ENCODE measurements around the gene IRS2.

IRS2 gene

DNA sequence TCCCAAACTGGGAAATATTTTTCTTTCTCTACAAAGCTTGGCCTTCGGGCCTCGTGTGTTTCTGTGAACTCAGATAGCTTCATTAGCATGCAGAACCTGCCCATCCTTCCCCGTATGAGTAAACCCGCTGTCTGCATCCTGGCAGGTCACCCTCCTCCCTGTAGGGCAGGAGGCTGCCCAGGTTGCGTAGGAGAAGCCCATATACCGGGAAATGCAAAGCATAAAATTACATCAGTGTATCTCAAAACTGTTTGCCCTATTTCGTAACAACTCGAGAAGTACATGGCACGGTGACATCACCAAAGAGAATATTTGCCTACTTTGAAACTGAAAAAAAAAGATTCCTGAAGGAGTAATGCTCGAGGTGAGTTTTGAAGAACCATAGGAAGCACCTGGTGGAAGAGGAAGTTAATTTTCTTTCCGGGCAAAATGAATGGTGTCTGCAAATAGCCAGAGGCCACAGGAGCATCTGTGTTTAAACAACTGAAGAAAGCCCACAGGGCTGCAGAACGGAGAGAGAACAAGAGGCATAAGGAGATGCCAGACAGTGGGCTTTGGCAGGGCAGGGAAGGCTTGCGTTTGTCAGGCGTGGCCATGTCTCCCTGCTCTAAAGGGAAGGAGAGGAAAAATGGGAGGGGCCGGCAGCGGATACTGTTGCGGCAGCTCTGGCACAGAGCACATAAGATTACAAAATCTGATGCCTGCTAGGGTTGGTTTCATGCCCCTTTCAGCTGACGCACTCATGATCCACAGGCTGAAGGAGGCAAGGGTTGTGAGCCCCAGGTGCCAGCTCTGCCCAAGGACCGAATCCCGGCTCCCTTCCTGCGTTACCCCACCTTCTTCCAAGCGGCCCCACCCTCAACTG lies 81.4 kb downstream of the IRS2 start:
- no peak for ATAC-seq
- H3K4me1 Mint-ChIP-seq, result peaks cover 8% of the 10 kb centered on the region
- no peaks in the 10 kb centered on the region for H3K36me3 Mint-ChIP-seq
- no peak overlapping the region for H3K4me3 Mint-ChIP-seq
- no peak overlapping the region for H3K27ac Mint-ChIP-seq
- H3K27me3 Mint-ChIP-seq, result peaks cover 41% of the 10 kb centered on the region
- H3K9me3 Mint-ChIP-seq, result peaks cover 3% of the 10 kb centered on the region

DNA sequence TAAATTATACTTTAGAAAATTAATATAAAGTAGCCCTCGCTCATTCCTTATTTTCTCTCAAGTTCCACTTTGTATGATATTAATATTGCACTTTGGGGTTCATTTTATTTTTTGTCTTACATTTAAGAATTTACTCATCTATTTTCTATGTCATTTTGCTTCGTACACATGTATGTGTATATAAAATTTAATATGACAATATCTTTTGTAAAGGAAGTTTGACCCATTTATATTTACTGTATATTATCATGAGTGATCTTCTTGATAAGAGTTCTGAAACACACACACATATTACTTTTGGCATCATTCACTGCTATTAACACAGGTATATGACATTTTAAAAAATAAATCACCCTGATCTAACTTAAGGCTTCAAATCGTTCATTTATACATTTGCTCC lies 83.1 kb downstream of the IRS2 start:
- H3K4me1 Mint-ChIP-seq, result peaks cover 8% of the 10 kb centered on the region
- H3K4me3 Mint-ChIP-seq, result no peak overlapping the region
- no peaks in the 10 kb centered on the region for H3K36me3 Mint-ChIP-seq
- ATAC-seq, result no peak
- peaks cover 3% of the 10 kb centered on the region for H3K9me3 Mint-ChIP-seq
- H3K27ac Mint-ChIP-seq, result no peak overlapping the region
- peaks cover 41% of the 10 kb centered on the region for H3K27me3 Mint-ChIP-seq

Data from stimulated activated memory B cell treated with anti-CD40 and anti-IgM and Interleukin-4, amounts not matched to agents 10 μg/mL and 1 μg/mL and 100 μg/mL, for 72 hours (primary cell).